Stomach (tissue), 19 donors: ENCODE data around the gene ZNF8. TPM values are rescaled to one million over a fixed set of nuclear protein-coding genes. Genes with fewer than 3 reads are reported as not detected.

Experiments
- DNase-seq, 2 donors: peaks; one replicate each; pipeline versions ENCODE4 v3.0.0 to v3.0.0-alpha.2; 2013 to 2019
- H3K27ac ChIP-seq, 5 donors: fragments of 200-600 bp in 4 of 5; sonication (generic) in 4 of 5; one replicate each; pipeline ENCODE4 v1.5.1; 2013 to 2019; ENCODE audit warnings: mild to moderate bottlenecking in 1 of 5, moderate library complexity in 1 of 5
- H3K27me3 ChIP-seq, 3 donors: fragments of 200-600 bp; sonication (generic); one replicate each; pipeline ENCODE4 v1.5.1; 2017 to 2019; ENCODE audit warnings: mixed run types in 1 of 3
- H3K36me3 ChIP-seq, 4 donors: fragments of 200-600 bp; sonication (generic); 1 replicate in 3 of 4; 2 replicates in 1 of 4; pipeline ENCODE4 v1.5.1; 2016 to 2019
- H3K4me1 ChIP-seq, 4 donors: fragments of 200-600 bp; sonication (generic); one replicate each; pipeline ENCODE4 v1.5.1; 2016 to 2019
- H3K4me3 ChIP-seq, 4 donors: fragments of 200-600 bp; sonication (generic) in 3 of 4; one replicate each; pipeline ENCODE4 v1.5.1; 2016 to 2019; ENCODE audit warnings: mild to moderate bottlenecking in 1 of 4
- H3K9me3 ChIP-seq, 4 donors: fragments of 200-600 bp; sonication (generic); one replicate each; pipeline ENCODE4 v1.5.1; 2016 to 2019
- EP300 ChIP-seq: sonication (generic); formaldehyde crosslinking; IDR thresholded peaks from one replicate; pipeline ENCODE4 v1.6.1; 2017; ENCODE audit warnings: antibody characterized with exemption
- POLR2A ChIP-seq, 4 donors: fragments of 450-650 bp; IDR thresholded peaks; one replicate each; pipeline ENCODE4 v1.6.1; 2016; ENCODE audit warnings: antibody characterized with exemption in 4 of 4, control low read depth in 2 of 4, mild to moderate bottlenecking in 1 of 4, moderate library complexity in 1 of 4
- POLR2AphosphoS5 ChIP-seq, 3 donors: sonication (generic); formaldehyde crosslinking; IDR thresholded peaks; one replicate each; pipeline ENCODE4 v1.6.1; 2016; ENCODE audit warnings: antibody characterized with exemption in 3 of 3
- WGBS, 5 donors: extraction: QIAGEN DNeasy Blood & Tissue Kit in 3 of 5; methylation state at CpG; one replicate each; pipeline versions ENCODE4 v1.1.5 to v1.1.7; 2013 to 2018; 5-methylcytosine and 5-hydroxymethylcytosine counted together
- intact Hi-C: fragments of 100-400 bp; cut with DNase I; formaldehyde crosslinking; loops from one replicate; pipeline ENCODE4 v1.15.1; 2023; ENCODE audit warnings: low total_unique reads
- long read RNA-seq, 10 donors: transcript quantifications; one replicate each; lab custom pipeline, GENCODE V29; 2026
- polyA plus RNA-seq, 3 donors: library from polyadenylated mRNA; stranded (reverse); fragments of 200-250 nt; gene quantifications; one replicate each; pipeline ENCODE4 v1.2.3, GENCODE V29; 2013
- total RNA-seq, 5 donors: library from RNA; depleted of rRNA; stranded (reverse); fragments of >200 nt; gene quantifications; one replicate each; pipeline versions ENCODE4 v1.1.0 to v1.2.3, GENCODE V29; 2014 to 2016
- TF ChIP-seq, protein P1 (sequence below), 7 experiments: fragments of 450-650 bp in 4 of 7; fragments of 200-600 bp in 3 of 7; sonication (generic) in 3 of 7; IDR thresholded peaks; one replicate each; pipeline ENCODE4 v1.5.1; 2016 to 2019; ENCODE audit warnings: antibody characterized with exemption in 7 of 7, control low read depth in 2 of 7, mild to moderate bottlenecking in 1 of 7
- donor health status: healthy with polysubstance abuse.
- donor health status: Bipolar disorder and iron deficiency.
- donor health status: healthy.

The ZNF8 gene
- total RNA-seq: 1 to 10 TPM; 1.4 to 9.0 (median 4.9) TPM
- polyA plus RNA-seq: 1 to 10 TPM in 1 of 3 donors, under 1 TPM in 2; 0.81 to 1.1 (median 0.95) TPM
- long read RNA-seq, donor 1, full-length matches to known transcripts: 3 of 3 reads
- long read RNA-seq, donor 1, partial matches to known transcripts: 0 of 3 reads
- long read RNA-seq, donor 1, other reads (novel, unspliced or antisense): 0 of 3 reads
- long read RNA-seq, donor 2, full-length matches to known transcripts: 3 of 3 reads
- long read RNA-seq, donor 2, partial matches to known transcripts: 0 of 3 reads
- long read RNA-seq, donor 2, other reads (novel, unspliced or antisense): 0 of 3 reads
- long read RNA-seq, donor 3, full-length matches to known transcripts: 1 of 1 reads
- long read RNA-seq, donor 3, partial matches to known transcripts: 0 of 1 reads
- long read RNA-seq, donor 3, other reads (novel, unspliced or antisense): 0 of 1 reads
- long read RNA-seq, donor 4, full-length matches to known transcripts: 1 of 1 reads
- long read RNA-seq, donor 4, partial matches to known transcripts: 0 of 1 reads
- long read RNA-seq, donor 4, other reads (novel, unspliced or antisense): 0 of 1 reads
- long read RNA-seq, donor 5, full-length matches to known transcripts: 3 of 3 reads
- long read RNA-seq, donor 5, partial matches to known transcripts: 0 of 3 reads
- long read RNA-seq, donor 5, other reads (novel, unspliced or antisense): 0 of 3 reads
- long read RNA-seq, donor 6, full-length matches to known transcripts: 3 of 3 reads
- long read RNA-seq, donor 6, partial matches to known transcripts: 0 of 3 reads
- long read RNA-seq, donor 6, other reads (novel, unspliced or antisense): 0 of 3 reads
- long read RNA-seq, donor 7: 0 reads
- long read RNA-seq, donor 8, full-length matches to known transcripts: 2 of 2 reads
- long read RNA-seq, donor 8, partial matches to known transcripts: 0 of 2 reads
- long read RNA-seq, donor 8, other reads (novel, unspliced or antisense): 0 of 2 reads
- long read RNA-seq, donor 9, full-length matches to known transcripts: 1 of 1 reads
- long read RNA-seq, donor 9, partial matches to known transcripts: 0 of 1 reads
- long read RNA-seq, donor 9, other reads (novel, unspliced or antisense): 0 of 1 reads
- long read RNA-seq, donor 10: 0 reads

DNA sequence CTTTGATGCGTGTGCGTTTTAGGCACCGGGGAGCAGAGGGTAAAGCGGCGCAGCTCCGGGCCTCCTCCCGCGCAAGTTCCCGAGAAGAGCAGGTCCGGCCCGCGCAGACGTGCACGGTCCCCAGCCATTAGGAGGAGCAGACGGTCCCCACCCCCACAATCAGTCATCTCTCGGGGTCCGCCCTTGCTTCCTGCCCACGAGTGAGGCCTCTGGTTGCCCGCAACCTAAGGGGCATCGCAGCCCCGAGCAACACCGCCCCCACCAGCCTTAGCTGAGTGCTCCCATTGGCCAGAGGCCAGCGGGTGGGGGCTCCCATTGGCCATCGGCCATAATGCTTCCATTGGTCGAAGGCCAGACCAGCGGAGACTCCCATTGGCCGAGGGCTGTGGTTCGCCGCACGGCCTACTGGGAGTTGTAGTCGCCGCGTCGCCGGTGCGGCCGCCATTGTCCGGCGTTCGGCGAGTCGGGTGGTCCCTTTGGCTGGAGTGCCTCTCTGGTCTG, at the start of gene ZNF8:
TSS of gene ZNF8 (plus strand) at position 415 of the 501 bp plus-strand sequence. CDS start 127 bp downstream, outside the sequence.
- WGBS, 5 donors: 0 to 1% (median 0%) methylated on average over 21 to 42 of the region's 42 CpGs
- intact Hi-C loops: no loop called here
- Histone ChIP-seq H3K36me3 (peaks cover 0 to 53% (median 22%) of the 10 kb centered on the region in 4 donors), H3K27me3 (no peaks in the 10 kb centered on the region), H3K4me1 (peaks cover 7 to 32% (median 20%) of the 10 kb centered on the region in 4 donors), H3K27ac (peak within 1 kb of the TSS; percentile 76 to 91 (median 85)), H3K4me3 (peak within 1 kb of the TSS; percentile 63 to 97 (median 84)), H3K9me3 (peaks cover 5 to 48% (median 33%) of the 10 kb centered on the region in 4 donors)
- peak; percentile 96 to 99 for DNase-seq
- TF ChIP-seq, protein P1, sequence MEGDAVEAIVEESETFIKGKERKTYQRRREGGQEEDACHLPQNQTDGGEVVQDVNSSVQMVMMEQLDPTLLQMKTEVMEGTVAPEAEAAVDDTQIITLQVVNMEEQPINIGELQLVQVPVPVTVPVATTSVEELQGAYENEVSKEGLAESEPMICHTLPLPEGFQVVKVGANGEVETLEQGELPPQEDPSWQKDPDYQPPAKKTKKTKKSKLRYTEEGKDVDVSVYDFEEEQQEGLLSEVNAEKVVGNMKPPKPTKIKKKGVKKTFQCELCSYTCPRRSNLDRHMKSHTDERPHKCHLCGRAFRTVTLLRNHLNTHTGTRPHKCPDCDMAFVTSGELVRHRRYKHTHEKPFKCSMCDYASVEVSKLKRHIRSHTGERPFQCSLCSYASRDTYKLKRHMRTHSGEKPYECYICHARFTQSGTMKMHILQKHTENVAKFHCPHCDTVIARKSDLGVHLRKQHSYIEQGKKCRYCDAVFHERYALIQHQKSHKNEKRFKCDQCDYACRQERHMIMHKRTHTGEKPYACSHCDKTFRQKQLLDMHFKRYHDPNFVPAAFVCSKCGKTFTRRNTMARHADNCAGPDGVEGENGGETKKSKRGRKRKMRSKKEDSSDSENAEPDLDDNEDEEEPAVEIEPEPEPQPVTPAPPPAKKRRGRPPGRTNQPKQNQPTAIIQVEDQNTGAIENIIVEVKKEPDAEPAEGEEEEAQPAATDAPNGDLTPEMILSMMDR (IDR thresholded peaks at IDR 0.05): peak in 1 of 7 experiments; percentile 24
- TF ChIP-seq EP300: no peak
- no peak for TF ChIP-seq POLR2A (IDR thresholded peaks at IDR 0.05)
- peak; percentile 74 to 95 (median 80) for TF ChIP-seq POLR2AphosphoS5 (IDR thresholded peaks at IDR 0.05)

DNA sequence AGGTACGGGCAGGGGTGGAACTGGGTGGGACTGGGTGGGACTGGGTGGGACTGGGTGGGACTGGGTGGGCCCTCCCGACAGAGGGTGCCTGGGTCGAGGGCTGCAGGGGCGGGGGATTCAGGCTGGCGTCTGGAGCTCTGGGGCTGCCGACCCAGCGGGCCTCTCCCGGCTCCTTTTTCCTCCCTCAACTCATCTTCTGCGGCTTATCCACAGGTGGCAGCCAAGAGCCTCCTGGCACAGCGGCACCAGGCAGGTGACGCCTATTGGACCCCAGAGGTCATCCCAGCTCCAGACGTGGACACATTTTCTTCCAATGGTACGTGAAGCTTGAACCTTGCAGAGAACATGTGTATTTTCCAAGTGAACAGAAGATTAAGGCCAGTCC, 49.5 kb upstream of the ZNF8 start:
- Histone ChIP-seq H3K27me3 (no peaks in the 10 kb centered on the region), H3K27ac (peak overlapping the region; percentile 51 to 82 (median 67)), H3K4me3 (peak overlapping the region; percentile 64 to 90 (median 73)), H3K9me3 (peaks cover 2 to 97% (median 58%) of the 10 kb centered on the region in 4 donors), H3K36me3 (peaks cover 22 to 46% (median 45%) of the 10 kb centered on the region in 4 donors), H3K4me1 (peaks cover 6 to 19% (median 16%) of the 10 kb centered on the region in 4 donors)
- peak in 1 of 2 donors; percentile 66 for DNase-seq
- 12 to 23% (median 20%) methylated on average over 5 to 13 of the region's 13 CpGs for WGBS, 5 donors
- intact Hi-C loops: no loop called here
- no peak for TF ChIP-seq POLR2A (IDR thresholded peaks at IDR 0.05)

DNA sequence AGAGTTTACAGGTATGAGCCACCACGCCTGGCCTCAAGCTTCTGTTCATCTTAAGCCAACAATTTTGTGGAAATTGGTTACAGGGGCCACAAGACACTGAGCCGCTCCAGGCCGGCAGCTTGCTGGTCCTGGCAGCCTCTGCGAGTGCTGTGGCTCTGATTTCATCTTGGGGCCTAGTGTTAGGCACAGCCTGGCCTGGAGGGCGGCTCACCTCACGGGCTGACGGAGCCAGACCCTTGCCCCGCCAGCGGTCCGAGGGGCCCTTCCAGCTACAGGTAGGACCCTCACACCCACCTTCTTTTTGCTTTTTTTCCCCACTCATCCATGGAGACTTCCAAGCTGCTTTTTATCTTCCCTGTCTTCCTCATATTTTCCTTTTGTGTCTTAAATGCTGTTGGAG, 41.4 kb upstream of the ZNF8 start:
- WGBS, 5 donors: 90 to 100% (median 96%) methylated on average over 10 of the region's 10 CpGs
- no peaks in the 10 kb centered on the region for H3K4me1 ChIP-seq
- H3K27me3 ChIP-seq: no peaks in the 10 kb centered on the region
- intact Hi-C loops: no loop called here
- TF ChIP-seq, protein P1 (IDR thresholded peaks at IDR 0.05): no peak
- TF ChIP-seq EP300 (no peak), POLR2A (IDR thresholded peaks at IDR 0.05) (no peak), POLR2AphosphoS5 (IDR thresholded peaks at IDR 0.05) (no peak)
- H3K4me3 ChIP-seq: no peak overlapping the region
- DNase-seq: no peak
- H3K36me3 ChIP-seq: peaks cover 48 to 100% (median 99%) of the 10 kb centered on the region in 4 donors
- peaks cover 51 to 99% (median 94%) of the 10 kb centered on the region in 4 donors for H3K9me3 ChIP-seq
- no peak overlapping the region for H3K27ac ChIP-seq

GRCh38 chr19:58243351-58243750, 35.4 kb upstream of the ZNF8 start:
- Histone ChIP-seq H3K9me3 (peaks cover 73 to 100% (median 99%) of the 10 kb centered on the region in 4 donors), H3K36me3 (peaks cover 75 to 100% (median 99%) of the 10 kb centered on the region in 4 donors), H3K4me1 (no peaks in the 10 kb centered on the region), H3K27ac (no peak overlapping the region), H3K27me3 (no peaks in the 10 kb centered on the region), H3K4me3 (no peak overlapping the region)
- no peak for DNase-seq
- WGBS, 5 donors: 91 to 100% (median 98%) methylated on average over 6 of the region's 6 CpGs
- TF ChIP-seq, protein P1 (IDR thresholded peaks at IDR 0.05): no peak
- TF ChIP-seq POLR2AphosphoS5 (IDR thresholded peaks at IDR 0.05): no peak
- no peak for TF ChIP-seq EP300
- TF ChIP-seq POLR2A (IDR thresholded peaks at IDR 0.05): no peak
- intact Hi-C loops: no loop called here
